Ammon's horn (tissue), 1 donor: ENCODE data around the gene RASGRF1.
"Not testable (repeated sequence)": the region's sequence is repeated elsewhere in the genome, so short reads cannot be mapped to it uniquely, and the experiment has no call there.

Experiments
- DNase-seq: peaks from one replicate; pipeline ENCODE4 v3.0.0-alpha.2; 2016; ENCODE audit warnings: low spot score

The RASGRF1 gene, protein sequence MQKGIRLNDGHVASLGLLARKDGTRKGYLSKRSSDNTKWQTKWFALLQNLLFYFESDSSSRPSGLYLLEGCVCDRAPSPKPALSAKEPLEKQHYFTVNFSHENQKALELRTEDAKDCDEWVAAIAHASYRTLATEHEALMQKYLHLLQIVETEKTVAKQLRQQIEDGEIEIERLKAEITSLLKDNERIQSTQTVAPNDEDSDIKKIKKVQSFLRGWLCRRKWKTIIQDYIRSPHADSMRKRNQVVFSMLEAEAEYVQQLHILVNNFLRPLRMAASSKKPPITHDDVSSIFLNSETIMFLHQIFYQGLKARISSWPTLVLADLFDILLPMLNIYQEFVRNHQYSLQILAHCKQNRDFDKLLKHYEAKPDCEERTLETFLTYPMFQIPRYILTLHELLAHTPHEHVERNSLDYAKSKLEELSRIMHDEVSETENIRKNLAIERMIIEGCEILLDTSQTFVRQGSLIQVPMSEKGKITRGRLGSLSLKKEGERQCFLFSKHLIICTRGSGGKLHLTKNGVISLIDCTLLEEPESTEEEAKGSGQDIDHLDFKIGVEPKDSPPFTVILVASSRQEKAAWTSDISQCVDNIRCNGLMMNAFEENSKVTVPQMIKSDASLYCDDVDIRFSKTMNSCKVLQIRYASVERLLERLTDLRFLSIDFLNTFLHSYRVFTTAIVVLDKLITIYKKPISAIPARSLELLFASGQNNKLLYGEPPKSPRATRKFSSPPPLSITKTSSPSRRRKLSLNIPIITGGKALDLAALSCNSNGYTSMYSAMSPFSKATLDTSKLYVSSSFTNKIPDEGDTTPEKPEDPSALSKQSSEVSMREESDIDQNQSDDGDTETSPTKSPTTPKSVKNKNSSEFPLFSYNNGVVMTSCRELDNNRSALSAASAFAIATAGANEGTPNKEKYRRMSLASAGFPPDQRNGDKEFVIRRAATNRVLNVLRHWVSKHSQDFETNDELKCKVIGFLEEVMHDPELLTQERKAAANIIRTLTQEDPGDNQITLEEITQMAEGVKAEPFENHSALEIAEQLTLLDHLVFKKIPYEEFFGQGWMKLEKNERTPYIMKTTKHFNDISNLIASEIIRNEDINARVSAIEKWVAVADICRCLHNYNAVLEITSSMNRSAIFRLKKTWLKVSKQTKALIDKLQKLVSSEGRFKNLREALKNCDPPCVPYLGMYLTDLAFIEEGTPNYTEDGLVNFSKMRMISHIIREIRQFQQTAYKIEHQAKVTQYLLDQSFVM (N-terminal part only)

DNA sequence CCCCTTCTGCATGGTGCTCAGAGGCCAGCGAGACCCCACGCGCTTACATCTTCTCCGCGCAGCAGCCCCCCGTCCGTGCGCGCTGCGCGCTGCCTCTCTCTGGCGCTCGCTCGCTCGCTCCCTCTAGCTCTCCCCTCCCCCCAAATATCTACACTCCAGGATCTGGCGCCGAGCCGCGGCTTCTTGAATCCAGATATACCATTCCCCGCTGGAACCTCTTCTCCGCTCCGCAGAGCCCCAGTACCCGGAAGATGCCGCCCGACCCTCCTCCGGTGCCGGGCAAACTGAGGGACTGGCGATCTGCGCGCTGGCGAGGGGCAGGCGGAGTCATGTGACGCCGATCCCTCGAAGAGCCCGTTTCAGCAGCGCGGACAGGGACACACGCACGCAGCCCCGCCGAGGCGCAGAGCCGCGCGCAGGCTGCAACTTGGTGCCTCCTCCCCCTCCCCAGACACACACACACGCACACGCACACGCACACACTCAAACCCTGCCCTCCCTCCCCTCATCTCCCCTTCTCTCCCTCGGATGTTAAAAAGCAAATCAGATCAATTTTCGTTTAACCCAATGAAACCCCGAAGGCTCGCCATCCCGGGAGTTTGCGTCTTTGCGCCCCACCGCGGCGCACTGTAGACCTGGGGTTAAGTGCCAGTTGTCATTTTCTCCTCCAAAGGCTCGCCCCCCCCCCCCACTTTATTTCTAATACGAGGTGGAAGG lies at the start of gene RASGRF1:
Gene RASGRF1, minus strand, starts transcription at position 294 of the 717 bp plus-strand sequence. Its CDS starts 282 bp downstream, at position 12.
- DNase-seq, result peak; percentile 55

DNA sequence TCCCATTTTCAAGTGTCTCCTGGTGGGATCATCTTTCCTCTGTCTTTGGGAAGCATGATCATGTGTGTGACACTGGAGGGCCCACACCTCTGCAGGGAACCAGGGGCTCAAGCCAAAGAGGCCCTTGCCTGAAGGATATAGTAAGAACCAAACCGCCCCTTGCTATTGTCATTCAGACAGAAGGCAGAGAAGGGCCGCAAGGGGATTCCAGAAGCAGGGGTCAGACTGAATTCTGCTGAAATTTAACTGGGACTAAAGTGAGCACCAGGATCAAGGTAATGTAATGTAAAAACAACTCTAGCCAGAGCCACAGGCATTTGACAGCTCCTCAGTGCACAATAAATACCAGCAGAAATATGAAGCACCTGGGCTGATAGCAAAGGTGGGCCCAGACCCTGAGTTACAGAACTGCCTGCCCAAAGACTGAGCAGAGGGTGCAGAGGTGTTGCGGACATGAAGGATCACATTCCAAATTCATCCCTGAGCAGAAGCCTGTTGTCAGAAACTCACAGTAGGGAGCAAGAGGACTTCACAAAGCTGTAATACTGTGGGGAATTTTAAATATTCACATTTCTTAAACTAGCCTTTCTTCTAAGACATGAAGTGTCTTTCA lies 46.0 kb upstream of the RASGRF1 start:
- DNase-seq, result no peak

DNA sequence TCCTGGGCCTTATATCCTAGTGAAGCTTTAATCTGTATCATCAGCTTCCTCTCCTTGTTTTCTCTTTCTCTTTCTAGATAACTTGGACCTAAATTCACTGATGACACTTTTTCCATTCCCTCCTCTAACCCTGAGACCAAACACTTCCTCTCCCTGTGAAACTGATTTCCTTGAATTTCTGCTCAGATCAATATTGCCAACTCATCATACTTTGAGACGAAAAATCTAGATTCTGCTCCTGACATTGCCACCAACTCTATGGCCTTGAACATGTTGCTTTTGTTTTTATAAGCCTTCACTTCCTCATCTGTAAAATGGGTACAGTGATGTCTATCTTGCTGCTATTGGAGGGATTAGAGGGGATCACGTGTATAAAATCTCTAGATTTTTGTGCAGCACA lies 42.7 kb upstream of the RASGRF1 start:
- no peak for DNase-seq

DNA sequence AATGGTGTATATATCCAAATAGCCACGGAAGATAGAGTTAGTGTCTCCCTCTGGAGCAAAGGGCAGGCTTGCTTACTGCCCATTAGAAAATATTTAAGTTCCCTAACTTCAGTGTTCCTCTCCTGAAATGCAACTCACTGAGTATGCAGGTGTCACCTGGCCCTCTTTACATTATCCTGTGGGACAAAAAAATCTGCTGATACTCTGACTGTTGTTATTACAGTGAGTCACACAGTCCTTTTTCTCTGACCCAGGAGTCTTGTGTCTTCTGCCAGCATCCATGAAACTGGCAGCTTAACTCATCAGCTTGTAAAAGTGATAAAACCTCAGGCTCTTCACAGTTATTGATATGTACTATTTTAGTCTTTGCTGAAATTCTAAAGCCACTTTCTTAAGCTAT lies 42.2 kb upstream of the RASGRF1 start:
- no peak for DNase-seq

DNA sequence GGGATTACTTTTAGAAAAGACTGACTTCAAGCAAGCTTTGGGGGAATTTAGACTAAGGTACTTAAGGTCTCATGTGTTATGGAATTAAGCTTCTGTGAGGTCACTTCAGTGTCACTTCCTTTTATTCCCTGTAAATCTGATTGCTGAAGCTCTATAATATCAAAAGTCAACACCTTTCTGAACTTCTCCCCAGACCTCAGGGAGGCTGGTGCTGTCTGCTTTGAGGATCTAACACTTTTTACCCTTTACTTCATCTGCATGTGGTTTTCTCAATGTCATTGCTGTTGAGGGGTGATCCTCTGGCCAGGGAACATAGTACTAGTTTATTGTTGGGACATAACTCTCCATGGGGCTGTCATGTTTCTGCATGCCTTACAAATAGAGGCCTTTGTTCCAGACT lies 41.8 kb upstream of the RASGRF1 start:
- no peak for DNase-seq

DNA sequence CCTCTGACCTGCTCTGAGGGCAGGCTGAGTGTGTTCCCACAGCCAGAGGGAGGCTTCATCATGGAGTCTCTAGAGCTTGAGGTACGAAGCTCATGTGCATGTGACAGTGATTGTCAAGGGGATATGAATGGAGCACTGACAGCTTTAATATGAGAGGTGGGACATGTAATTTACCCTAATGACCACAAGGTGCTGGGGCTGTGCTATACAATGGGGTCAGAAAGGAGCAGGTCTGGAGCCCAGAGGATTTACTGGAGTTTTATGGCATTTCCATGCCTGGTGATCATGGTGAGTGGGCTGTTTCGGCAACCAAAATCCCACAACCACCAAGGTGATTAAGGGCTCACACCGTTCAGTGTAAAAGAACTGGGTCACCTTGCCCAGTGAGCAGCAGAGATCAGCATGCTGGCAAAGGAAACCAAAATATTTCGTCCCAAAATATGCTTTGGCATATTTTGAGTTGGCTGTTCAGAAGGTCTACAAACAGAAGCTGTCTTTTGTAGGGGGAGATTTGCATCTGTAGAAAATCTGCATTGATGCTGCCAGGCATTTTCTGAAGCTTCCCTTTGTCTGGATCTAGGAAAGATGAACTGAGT lies 40.1 kb upstream of the RASGRF1 start:
- DNase-seq, result no peak

DNA sequence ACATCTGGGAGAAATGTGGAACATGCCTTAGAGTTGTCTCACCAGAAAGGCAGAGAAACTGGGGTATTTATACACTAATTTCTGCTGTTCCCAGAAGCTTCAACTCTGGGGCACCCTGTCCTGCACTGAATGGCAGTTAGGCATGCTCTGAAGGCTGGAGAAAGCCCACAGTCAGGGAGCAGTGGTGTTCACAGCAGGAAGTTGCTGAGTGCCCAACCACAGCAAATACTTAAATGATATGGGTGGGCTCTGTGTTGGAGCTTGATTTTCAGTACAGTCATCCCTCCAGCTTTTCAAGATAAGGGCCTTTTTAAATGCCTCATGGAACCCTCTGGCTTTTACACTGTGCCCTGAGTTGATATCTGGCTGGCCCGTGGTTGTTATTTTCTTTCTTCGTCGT lies 38.7 kb upstream of the RASGRF1 start:
- DNase-seq, result no peak

DNA sequence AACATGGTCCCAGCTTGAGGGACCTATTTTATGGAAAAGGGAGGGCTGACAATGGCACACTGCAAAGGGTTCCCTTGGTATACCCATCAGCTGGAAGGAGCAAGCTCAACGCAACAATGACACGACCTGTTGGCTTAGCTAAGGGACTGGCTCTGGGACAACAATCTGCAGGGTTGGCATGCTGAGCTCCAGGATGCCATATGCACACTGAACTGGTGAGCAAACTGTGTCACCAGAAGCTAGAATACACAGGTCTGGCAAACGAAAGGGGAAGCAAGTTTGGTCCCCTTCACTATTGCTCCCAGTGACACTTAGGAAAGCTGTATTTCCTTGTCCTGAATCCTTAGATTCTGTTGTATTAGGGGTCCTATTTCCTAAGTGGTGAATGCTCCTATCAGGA lies 38.0 kb upstream of the RASGRF1 start:
- no peak for DNase-seq

DNA sequence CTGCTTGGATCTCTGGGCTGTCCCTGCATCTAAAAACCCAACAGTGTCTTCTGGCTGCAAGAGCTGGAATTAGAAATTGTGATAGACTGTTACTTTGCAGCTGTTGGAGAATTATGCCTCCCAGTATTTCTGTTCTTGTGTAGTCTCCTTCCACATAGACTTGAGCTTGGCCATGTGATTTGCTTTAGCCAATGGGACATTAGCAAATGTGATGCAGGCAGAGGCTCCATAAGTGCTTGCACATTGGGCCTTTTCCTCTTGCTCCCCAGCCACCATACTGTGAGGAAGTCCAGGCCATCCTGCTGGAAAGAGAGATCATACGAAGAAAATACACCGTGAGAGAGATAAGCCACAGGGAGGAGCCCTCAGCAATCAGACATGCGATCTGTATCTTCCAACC lies 33.8 kb upstream of the RASGRF1 start:
- DNase-seq, result no peak

DNA sequence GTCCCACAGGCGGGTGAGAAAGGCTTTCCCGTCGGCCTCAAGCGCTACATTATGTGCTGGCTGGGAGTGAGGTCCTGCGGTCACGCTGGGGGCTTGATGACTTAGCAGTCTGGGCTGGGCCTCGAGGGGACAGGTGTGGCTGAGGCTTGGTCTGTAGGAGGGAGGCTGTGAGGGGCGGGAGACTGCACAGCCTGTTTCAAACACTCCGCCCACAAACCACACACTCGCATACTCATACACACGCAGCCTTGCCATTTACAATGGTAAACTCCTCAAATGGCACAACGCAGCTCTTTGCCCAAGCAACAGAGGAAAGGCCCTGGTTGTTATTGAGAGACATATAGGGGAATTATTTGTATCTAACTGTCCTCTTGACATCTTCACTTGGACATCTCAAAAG lies 32.4 kb upstream of the RASGRF1 start:
- DNase-seq, result peak; percentile 37

DNA sequence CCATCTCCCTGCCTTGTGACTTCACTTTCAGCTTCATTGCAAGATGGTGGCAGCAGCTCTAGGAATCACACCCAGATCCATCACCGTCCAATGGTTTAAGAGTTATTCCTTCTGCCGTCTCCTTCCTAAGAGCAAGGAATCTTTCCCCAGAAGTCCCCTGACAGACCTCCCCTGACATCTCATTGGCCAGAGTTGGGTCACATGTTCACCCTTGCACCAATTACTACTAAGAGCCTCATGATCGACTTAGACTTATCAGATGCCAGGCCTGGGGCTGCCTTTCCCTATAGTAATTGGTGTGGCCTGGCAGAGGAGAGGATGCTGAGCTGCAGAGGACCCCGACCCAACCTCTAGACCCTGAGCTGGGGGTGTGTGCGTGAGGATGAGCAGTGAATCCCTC lies 31.8 kb upstream of the RASGRF1 start:
- DNase-seq, result no peak

DNA sequence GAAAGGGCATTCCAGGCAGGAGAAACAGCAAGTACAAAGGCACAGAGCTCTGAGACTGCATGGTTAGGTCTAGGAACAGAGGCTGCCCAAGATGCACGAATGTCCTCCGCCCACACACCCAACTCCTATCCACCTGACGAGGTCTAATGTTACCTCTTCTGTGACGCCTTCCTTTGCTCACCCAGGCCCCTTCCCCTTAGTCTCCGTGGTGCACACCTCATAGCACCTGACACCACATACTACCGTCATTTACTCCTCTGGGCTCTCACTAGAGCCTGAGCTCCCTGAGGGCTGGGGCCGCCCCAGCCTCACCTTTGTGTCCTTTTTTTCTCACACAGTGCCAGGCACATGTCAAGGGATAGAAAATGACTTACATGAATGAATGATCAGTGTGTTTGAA lies 31.0 kb upstream of the RASGRF1 start:
- no peak for DNase-seq

DNA sequence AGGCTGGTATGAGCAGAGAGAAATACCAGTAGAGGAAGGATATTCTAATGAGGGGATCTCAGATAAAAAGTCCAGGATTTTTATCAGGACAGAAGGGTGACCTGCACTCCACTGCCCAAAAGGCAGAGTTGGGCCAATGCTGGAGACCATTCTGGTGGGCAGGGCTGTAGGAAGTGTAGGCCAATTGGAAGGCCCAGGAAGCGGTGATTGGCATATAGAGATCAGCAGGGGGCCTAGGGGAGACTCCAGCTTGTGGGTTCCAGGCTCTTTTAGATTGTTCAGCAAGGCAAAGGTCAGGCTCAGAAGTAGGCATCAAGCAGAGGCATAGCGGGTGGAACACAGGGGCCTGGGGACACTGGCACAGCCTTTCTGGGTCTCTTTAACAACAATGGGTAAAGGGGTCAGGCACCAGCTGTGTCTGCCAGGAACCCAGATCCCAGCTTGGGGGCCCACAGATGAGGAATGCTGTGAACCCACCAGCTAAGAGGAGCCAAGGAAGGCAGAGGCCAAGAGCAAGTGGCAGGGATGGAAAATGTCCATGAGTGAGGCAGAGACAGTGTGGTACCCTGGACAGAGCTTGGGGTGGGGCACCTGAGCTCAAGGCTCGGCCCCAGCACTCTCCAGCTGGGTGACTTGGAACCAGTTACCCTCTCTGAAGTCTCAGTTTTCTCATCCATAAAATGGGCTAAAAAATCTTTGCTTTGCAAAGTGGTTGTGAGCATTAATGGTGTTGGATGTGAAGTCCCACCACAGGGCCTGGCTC lies 27.0 kb upstream of the RASGRF1 start:
- DNase-seq, result no peak

DNA sequence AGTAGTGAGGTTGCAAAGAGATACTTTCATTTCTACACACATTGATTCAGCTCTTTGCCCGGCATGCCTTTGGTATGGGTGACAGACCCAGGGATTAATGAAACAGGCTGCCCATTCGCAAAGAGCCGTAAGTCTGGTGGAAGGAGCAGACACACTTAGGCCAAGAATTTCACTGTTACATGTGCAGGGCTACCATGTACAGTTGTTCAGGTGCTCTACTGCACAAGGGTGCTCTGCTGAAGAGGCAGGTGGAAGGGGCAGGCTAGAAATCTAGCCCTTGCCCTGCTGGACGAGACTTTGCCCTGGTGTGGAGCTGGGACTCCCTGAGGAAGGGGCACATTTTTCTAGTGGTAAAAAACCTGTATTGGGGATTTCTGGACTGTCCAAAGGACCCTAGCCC lies 26.2 kb upstream of the RASGRF1 start:
- DNase-seq, result no peak

DNA sequence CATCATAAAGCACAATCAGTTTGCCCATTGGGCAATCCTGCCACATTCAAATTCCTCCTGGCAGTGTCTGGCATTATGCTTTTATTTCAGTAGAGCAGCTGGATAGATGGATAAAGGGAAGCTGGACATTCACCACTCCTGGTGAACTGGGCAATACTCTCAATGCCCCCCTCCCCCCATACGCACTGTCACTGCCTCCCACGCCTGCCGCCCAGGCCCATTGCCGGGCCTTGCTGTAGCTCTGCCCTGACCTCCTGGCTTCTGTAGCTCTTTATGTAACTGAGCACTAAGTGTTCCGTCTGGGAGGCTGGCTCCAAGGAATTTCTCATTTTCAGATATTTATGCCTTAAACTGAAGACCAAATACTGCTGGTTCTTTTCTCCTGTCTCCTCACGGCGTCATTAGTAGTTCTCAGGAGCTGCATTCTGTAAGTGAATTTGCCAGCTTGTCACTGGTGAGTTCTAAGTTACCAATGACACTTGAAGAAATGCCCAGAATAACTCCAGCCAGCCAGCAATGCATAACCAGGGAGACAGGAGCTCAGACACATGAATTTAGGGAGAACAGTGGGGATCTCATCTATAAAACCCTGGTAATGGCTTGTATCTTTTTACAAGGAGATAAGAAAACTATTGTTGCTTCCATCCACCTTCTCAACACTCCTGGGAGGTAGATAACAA lies 25.5 kb upstream of the RASGRF1 start:
- peak; percentile 34 for DNase-seq

DNA sequence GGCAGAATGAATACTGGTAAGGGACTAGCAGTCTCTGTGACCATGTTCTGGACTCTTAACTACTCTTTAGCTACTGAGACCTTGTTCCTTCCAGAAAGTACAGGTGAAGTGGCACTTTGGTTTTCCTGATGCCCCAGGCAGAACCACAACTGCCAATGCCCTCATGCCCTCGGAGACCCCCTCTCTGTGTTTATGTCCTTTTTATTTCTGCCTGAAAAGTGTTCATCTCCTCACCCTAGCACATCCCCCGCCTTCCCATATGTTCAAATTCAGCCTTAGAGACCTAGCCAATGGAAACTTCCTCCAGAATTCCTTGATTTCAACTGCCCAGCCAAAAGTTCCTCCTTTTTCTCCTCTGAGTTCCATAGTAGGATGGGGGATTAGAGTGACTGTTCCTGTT lies 23.3 kb upstream of the RASGRF1 start:
- no peak for DNase-seq

DNA sequence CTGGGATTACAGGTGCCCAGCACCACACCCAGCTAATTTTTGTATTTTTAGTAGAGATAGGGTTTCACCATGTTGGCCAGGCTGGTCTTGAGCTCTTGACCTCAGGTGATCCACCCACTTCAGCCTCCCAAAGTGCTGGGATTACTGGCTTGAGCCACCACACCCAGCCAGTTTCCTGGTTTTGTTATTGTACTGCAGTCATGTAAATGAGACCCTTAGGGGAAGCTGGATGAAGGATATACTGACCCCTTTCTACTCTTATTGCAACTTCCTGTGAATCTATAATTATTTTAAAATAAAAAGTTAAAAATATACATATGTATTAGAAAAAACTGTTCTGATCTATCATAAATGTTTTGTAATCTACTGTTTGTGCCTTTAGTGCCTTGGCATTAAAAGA lies 20.8 kb upstream of the RASGRF1 start:
- DNase-seq, result not testable (repeated sequence)

DNA sequence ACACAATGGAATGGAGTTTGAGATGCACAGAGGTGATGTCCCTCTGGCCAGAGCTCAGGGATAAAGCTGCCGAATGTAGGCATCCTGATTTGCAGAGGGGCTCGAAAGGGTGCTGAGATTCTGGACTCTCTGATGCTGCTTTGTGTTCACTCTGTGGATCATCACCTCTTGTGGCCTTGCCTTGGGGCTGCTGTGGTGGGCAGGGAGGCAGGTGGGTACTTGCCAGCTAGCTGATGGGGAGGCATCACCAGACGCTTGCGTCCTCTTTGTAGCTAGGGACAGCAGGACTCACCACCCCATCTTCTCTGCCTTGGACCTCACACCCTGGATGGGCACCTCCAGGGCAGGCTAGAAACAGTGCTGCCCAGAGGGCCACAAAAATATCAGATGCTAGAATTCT lies 14.6 kb upstream of the RASGRF1 start:
- no peak for DNase-seq

DNA sequence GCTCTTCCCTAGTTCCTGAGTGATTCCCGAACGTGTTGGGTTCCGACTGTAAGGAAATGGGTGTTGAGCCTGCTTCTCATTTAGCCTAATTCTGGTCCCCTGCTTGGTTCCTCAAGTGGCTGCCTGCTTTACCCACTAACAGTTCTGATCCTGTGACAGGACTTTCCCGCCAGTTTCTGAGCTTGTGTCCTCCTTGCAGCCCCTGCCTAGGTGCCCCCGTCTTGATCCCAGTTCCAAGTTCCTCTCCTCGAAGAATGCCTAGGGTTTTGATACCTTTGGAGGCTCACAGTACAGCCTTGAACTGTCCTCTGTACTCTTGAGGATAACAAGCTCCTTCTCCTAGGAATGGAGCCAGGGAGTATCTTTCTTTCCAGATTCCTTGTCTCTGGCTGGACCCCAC lies 12.0 kb upstream of the RASGRF1 start:
- DNase-seq, result no peak
